ENCODE measurements around the gene CDADC1. TPM values are rescaled to one million over a fixed set of nuclear protein-coding genes. Genes with fewer than 3 reads are reported as not detected.

The CDADC1 gene
- total and polyA plus RNA-seq, 2 donors (not counting 3 experiments of a cell fraction or from before 2014, with no cell fraction given), result 2.4 to 9.1 TPM

DNA sequence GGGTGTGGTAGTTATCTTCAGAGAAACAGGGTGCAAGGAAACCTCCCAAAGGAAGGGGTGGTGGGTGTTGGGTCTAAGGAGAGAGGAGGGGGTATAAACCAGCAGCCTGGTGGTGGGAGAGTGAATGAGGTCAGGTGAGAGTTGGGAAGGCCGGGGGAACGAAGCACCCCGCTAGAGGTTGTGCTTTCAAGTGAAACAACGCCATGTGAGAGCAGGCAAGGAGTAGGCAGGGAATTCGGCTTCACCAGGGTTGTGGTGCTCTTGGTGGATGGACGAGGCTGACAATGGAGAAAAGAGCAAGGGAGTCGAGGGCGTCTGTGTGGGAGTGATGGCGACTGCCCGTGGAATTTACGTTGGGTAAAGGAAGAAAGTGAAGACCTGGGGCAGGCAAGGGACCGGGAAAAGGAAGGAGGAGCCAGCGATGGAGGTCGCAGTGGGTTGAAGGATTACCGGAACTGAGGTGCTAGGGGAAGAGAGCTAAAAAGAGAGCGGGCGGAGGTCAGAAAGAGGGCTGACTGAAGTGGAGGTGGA lies 29.7 kb upstream of the CDADC1 start:
- FAIRE-seq (peak; percentile 33), DNase-seq (ENCODE audit: low read depth, low spot score) (no peak)
- POLR2A ChIA-PET, result no interaction called here
- H3K9me1 ChIP-seq (replicated peaks; ENCODE audit: control insufficient read depth, extremely low read depth, insufficient read depth, low read length), result no peaks in the 10 kb centered on the region
- dilution Hi-C loops (cut with MboI; ENCODE audit: extremely low pct_ligation_motif_present, low sequenced_read_pairs), result no loop called here
- intact Hi-C loops (cut with micrococcal nuclease), result no loop called here
- H3K36me3 ChIP-seq (ENCODE audit: control insufficient read depth in 2 of 2, extremely low read depth in 1 of 2, insufficient read depth in 2 of 2, low read length in 2 of 2), result no peaks in the 10 kb centered on the region
- no peaks in the 10 kb centered on the region for H4K20me1 ChIP-seq (replicated peaks; ENCODE audit: control insufficient read depth, extremely low read depth, insufficient read depth, low read length)
- no peak overlapping the region for H3K27ac ChIP-seq (ENCODE audit: insufficient read depth, low read depth, low read length)
- H3K4me3 ChIP-seq (replicated peaks in 1 of 3; ENCODE audit: insufficient read depth in 1 of 3, low read depth in 1 of 3, low read length in 3 of 3), result no peak overlapping the region
- H3K4me2 ChIP-seq (ENCODE audit: insufficient read depth, low read length), result no peak overlapping the region
- BruUV-seq (replicated peaks), result no TSS peak
- no peak overlapping the region for H3K9ac ChIP-seq (replicated peaks; ENCODE audit: extremely low read depth, insufficient read depth, low read length)
- CTCF ChIA-PET, result interaction anchor here (1.0 to 1.9 kb wide), 3 partner anchors 9 to 389 kb away, joined by 3 to 6 read pairs (median 4); no protein-coding TSS in a partner anchor
- peaks cover 9% of the 10 kb centered on the region for H3K4me1 ChIP-seq (ENCODE audit: control insufficient read depth, extremely low read depth, insufficient read depth, low read length)
- H3K79me2 ChIP-seq (ENCODE audit: control insufficient read depth, insufficient read depth, low read length), result no peaks in the 10 kb centered on the region
- no peaks in the 10 kb centered on the region for H3K9me3 ChIP-seq (replicated peaks; ENCODE audit: control insufficient read depth, insufficient read depth, low read length)
- no peak for TF ChIP-seq GATA2 (IDR thresholded peaks at IDR 0.05; ENCODE audit: insufficient read depth, insufficient read length, low read depth, low read length)
- TF ChIP-seq, protein P1, sequence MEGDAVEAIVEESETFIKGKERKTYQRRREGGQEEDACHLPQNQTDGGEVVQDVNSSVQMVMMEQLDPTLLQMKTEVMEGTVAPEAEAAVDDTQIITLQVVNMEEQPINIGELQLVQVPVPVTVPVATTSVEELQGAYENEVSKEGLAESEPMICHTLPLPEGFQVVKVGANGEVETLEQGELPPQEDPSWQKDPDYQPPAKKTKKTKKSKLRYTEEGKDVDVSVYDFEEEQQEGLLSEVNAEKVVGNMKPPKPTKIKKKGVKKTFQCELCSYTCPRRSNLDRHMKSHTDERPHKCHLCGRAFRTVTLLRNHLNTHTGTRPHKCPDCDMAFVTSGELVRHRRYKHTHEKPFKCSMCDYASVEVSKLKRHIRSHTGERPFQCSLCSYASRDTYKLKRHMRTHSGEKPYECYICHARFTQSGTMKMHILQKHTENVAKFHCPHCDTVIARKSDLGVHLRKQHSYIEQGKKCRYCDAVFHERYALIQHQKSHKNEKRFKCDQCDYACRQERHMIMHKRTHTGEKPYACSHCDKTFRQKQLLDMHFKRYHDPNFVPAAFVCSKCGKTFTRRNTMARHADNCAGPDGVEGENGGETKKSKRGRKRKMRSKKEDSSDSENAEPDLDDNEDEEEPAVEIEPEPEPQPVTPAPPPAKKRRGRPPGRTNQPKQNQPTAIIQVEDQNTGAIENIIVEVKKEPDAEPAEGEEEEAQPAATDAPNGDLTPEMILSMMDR (IDR thresholded peaks at IDR 0.05; ENCODE audit: extremely low read depth in 1 of 2, insufficient read depth in 1 of 2, low read depth in 1 of 2, low read length in 2 of 2), result no peak
- no peak for TF ChIP-seq MYC (IDR thresholded peaks at IDR 0.05; ENCODE audit: low read depth, low read length)
- no peak for TF ChIP-seq JUN (IDR thresholded peaks at IDR 0.05; ENCODE audit: borderline replicate concordance, insufficient read depth, insufficient read length, low read depth)
- H2AFZ ChIP-seq (ENCODE audit: low read depth, low read length), result no peak overlapping the region
- peaks cover 53 to 60% of the 10 kb centered on the region in 2 experiments for H3K27me3 ChIP-seq (ENCODE audit: control insufficient read depth in 2 of 2, insufficient read depth in 2 of 2, low read length in 2 of 2)

DNA sequence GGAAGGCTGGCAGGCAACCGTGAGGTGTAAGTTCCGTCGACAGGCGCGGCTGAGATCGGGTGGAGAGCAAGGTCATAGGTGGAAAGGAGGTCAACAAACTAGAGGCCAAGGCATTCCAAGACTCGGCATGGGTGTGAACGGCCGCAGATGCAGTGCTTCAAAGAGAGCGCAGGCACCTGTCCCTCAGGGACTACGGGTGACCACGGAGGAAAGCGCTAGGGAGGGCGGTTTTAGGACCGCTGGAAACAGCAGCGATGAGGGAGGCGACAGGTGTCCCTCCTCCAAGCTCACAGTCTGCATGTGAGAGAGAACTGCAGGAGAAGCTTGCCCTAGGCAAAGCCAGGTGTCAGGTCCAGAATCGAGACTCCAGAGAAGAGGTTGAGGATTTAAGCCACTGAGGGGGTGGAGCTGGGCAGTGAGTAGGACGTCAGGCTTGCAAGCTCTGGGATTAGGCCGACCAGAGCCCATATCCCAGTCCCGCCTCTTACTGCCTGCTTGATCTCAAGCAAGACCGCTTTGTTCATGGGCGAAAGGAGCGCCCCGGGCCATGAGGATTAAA lies 29.2 kb upstream of the CDADC1 start:
- Histone ChIP-seq H3K4me1 (ENCODE audit: control insufficient read depth, extremely low read depth, insufficient read depth, low read length) (peaks cover 9% of the 10 kb centered on the region), H3K9ac (replicated peaks; ENCODE audit: extremely low read depth, insufficient read depth, low read length) (no peak overlapping the region), H3K27me3 (ENCODE audit: control insufficient read depth in 2 of 2, insufficient read depth in 2 of 2, low read length in 2 of 2) (peaks cover 59 to 65% of the 10 kb centered on the region in 2 experiments), H3K27ac (ENCODE audit: insufficient read depth, low read depth, low read length) (no peak overlapping the region), H2AFZ (ENCODE audit: low read depth, low read length) (no peak overlapping the region), H3K36me3 (ENCODE audit: control insufficient read depth in 2 of 2, extremely low read depth in 1 of 2, insufficient read depth in 2 of 2, low read length in 2 of 2) (no peaks in the 10 kb centered on the region), H3K9me1 (replicated peaks; ENCODE audit: control insufficient read depth, extremely low read depth, insufficient read depth, low read length) (no peaks in the 10 kb centered on the region), H4K20me1 (replicated peaks; ENCODE audit: control insufficient read depth, extremely low read depth, insufficient read depth, low read length) (no peaks in the 10 kb centered on the region), H3K4me3 (replicated peaks in 1 of 3; ENCODE audit: insufficient read depth in 1 of 3, low read depth in 1 of 3, low read length in 3 of 3) (no peak overlapping the region), H3K4me2 (ENCODE audit: insufficient read depth, low read length) (no peak overlapping the region), H3K79me2 (ENCODE audit: control insufficient read depth, insufficient read depth, low read length) (no peaks in the 10 kb centered on the region), H3K9me3 (replicated peaks; ENCODE audit: control insufficient read depth, insufficient read depth, low read length) (no peaks in the 10 kb centered on the region)
- BruUV-seq (replicated peaks), result no TSS peak
- TF ChIP-seq POLR2AphosphoS5 (IDR thresholded peaks at IDR 0.05; ENCODE audit: insufficient read depth, low read depth, low read length), result no peak
- no peak for TF ChIP-seq POLR2A (IDR thresholded peaks at IDR 0.05; ENCODE audit: low read depth, low read length)
- TF ChIP-seq MYC (IDR thresholded peaks at IDR 0.05; ENCODE audit: low read depth, low read length), result no peak
- no peak for TF ChIP-seq GATA2 (IDR thresholded peaks at IDR 0.05; ENCODE audit: insufficient read depth, insufficient read length, low read depth, low read length)
- TF ChIP-seq EZH2 (IDR thresholded peaks at IDR 0.05; ENCODE audit: borderline replicate concordance, low read depth, low read length, severe bottlenecking), result peak; percentile 85
- TF ChIP-seq, protein P2, sequence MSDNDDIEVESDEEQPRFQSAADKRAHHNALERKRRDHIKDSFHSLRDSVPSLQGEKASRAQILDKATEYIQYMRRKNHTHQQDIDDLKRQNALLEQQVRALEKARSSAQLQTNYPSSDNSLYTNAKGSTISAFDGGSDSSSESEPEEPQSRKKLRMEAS (IDR thresholded peaks at IDR 0.05; ENCODE audit: insufficient read depth, insufficient read length), result no peak
- TF ChIP-seq, protein P1 (IDR thresholded peaks at IDR 0.05; ENCODE audit: extremely low read depth in 1 of 2, insufficient read depth in 1 of 2, low read depth in 1 of 2, low read length in 2 of 2), result no peak
- intact Hi-C loops (cut with micrococcal nuclease), result no loop called here
- DNase-seq (ENCODE audit: low read depth, low spot score) (no peak), FAIRE-seq (no peak)
- dilution Hi-C loops (cut with MboI; ENCODE audit: extremely low pct_ligation_motif_present, low sequenced_read_pairs), result no loop called here
- CTCF ChIA-PET, result interaction anchor here (1.0 to 1.9 kb wide), 3 partner anchors 9 to 388 kb away, joined by 3 to 6 read pairs (median 4); no protein-coding TSS in a partner anchor
- POLR2A ChIA-PET, result no interaction called here
